ENCODE measurements around the gene GALNT16. TPM values are rescaled to one million over a fixed set of nuclear protein-coding genes. Genes with fewer than 3 reads are reported as not detected.

The GALNT16 gene
- total and polyA plus RNA-seq, 2 donors (not counting 1 experiment from before 2014, with no cell fraction given) = 9.6 to 27.7 TPM

GRCh38 chr14:69261761-69262331 lies 1.9 kb downstream of the GALNT16 start:
- no peaks in the 10 kb centered on the region for H3K36me3 ChIP-seq (ENCODE audit: control insufficient read depth, insufficient read depth, low read length)
- H2AFZ ChIP-seq (ENCODE audit: low read length) = no peak overlapping the region
- DNase-seq (ENCODE audit: low read depth in 2 of 2) = no peak
- H3K4me1 ChIP-seq (ENCODE audit: control insufficient read depth, extremely low read depth, insufficient read depth, low read length) = peaks cover 23% of the 10 kb centered on the region
- no peak overlapping the region for H3K27ac ChIP-seq (ENCODE audit: insufficient read depth, low read length)
- H4K20me1 ChIP-seq (ENCODE audit: control insufficient read depth, extremely low read depth, insufficient read depth, low read length) = no peaks in the 10 kb centered on the region
- peak overlapping the region in 1 of 4 experiments; percentile 72 for H3K4me3 ChIP-seq (replicated peaks in 1 of 4; ENCODE audit: control extremely low read depth in 1 of 4, insufficient read depth in 1 of 4, low read depth in 3 of 4, low read length in 4 of 4)
- no peak overlapping the region for H3K9ac ChIP-seq (ENCODE audit: insufficient read depth, low read length)
- TF ChIP-seq CTCF (conservative IDR thresholded peaks at IDR 0.05 in 1 of 2, IDR thresholded peaks at IDR 0.05 in 1 of 2; ENCODE audit: low read depth in 1 of 2, low read length in 2 of 2) (no peak), EZH2 (IDR thresholded peaks at IDR 0.05; ENCODE audit: low read length, missing control alignments) (no peak)
- H3K79me2 ChIP-seq (ENCODE audit: control insufficient read depth, insufficient read depth, low read length) = no peaks in the 10 kb centered on the region
- peaks cover 4% of the 10 kb centered on the region for H3K27me3 ChIP-seq (ENCODE audit: control insufficient read depth, insufficient read depth, low read length)
- no peaks in the 10 kb centered on the region for H3K9me3 ChIP-seq (ENCODE audit: control insufficient read depth, insufficient read depth, low read depth, low read length)
- no peak overlapping the region for H3K4me2 ChIP-seq (ENCODE audit: extremely low read depth, insufficient read depth, low read length)

GRCh38 chr14:69262516-69262915 lies 2.6 kb downstream of the GALNT16 start:
- Histone ChIP-seq H3K4me3 (replicated peaks in 1 of 4; ENCODE audit: control extremely low read depth in 1 of 4, insufficient read depth in 1 of 4, low read depth in 3 of 4, low read length in 4 of 4) (no peak overlapping the region), H3K79me2 (ENCODE audit: control insufficient read depth, insufficient read depth, low read length) (no peaks in the 10 kb centered on the region), H3K27ac (ENCODE audit: insufficient read depth, low read length) (no peak overlapping the region), H4K20me1 (ENCODE audit: control insufficient read depth, extremely low read depth, insufficient read depth, low read length) (no peaks in the 10 kb centered on the region), H2AFZ (ENCODE audit: low read length) (no peak overlapping the region), H3K27me3 (ENCODE audit: control insufficient read depth, insufficient read depth, low read length) (peaks cover 3% of the 10 kb centered on the region), H3K9ac (ENCODE audit: insufficient read depth, low read length) (no peak overlapping the region), H3K4me2 (ENCODE audit: extremely low read depth, insufficient read depth, low read length) (no peak overlapping the region), H3K9me3 (ENCODE audit: control insufficient read depth, insufficient read depth, low read depth, low read length) (no peaks in the 10 kb centered on the region), H3K36me3 (ENCODE audit: control insufficient read depth, insufficient read depth, low read length) (no peaks in the 10 kb centered on the region), H3K4me1 (ENCODE audit: control insufficient read depth, extremely low read depth, insufficient read depth, low read length) (peaks cover 26% of the 10 kb centered on the region)
- TF ChIP-seq EZH2 (IDR thresholded peaks at IDR 0.05; ENCODE audit: low read length, missing control alignments) (no peak), CTCF (conservative IDR thresholded peaks at IDR 0.05 in 1 of 2, IDR thresholded peaks at IDR 0.05 in 1 of 2; ENCODE audit: low read depth in 1 of 2, low read length in 2 of 2) (no peak)
- DNase-seq (ENCODE audit: low read depth in 2 of 2) = no peak

GRCh38 chr14:69263364-69263763 lies 3.4 kb downstream of the GALNT16 start:
- H3K36me3 ChIP-seq (ENCODE audit: control insufficient read depth, insufficient read depth, low read length) = no peaks in the 10 kb centered on the region
- no peaks in the 10 kb centered on the region for H3K9me3 ChIP-seq (ENCODE audit: control insufficient read depth, insufficient read depth, low read depth, low read length)
- TF ChIP-seq EZH2 (IDR thresholded peaks at IDR 0.05; ENCODE audit: low read length, missing control alignments) (no peak), CTCF (conservative IDR thresholded peaks at IDR 0.05 in 1 of 2, IDR thresholded peaks at IDR 0.05 in 1 of 2; ENCODE audit: low read depth in 1 of 2, low read length in 2 of 2) (no peak)
- no peaks in the 10 kb centered on the region for H4K20me1 ChIP-seq (ENCODE audit: control insufficient read depth, extremely low read depth, insufficient read depth, low read length)
- peak; percentile 92 for DNase-seq (ENCODE audit: low read depth in 2 of 2)
- no peak overlapping the region for H3K4me3 ChIP-seq (replicated peaks in 1 of 4; ENCODE audit: control extremely low read depth in 1 of 4, insufficient read depth in 1 of 4, low read depth in 3 of 4, low read length in 4 of 4)
- H3K27me3 ChIP-seq (ENCODE audit: control insufficient read depth, insufficient read depth, low read length) = peaks cover 3% of the 10 kb centered on the region
- H2AFZ ChIP-seq (ENCODE audit: low read length) = no peak overlapping the region
- H3K4me1 ChIP-seq (ENCODE audit: control insufficient read depth, extremely low read depth, insufficient read depth, low read length) = peaks cover 32% of the 10 kb centered on the region
- H3K27ac ChIP-seq (ENCODE audit: insufficient read depth, low read length) = peak overlapping the region; percentile 57
- no peak overlapping the region for H3K9ac ChIP-seq (ENCODE audit: insufficient read depth, low read length)
- H3K79me2 ChIP-seq (ENCODE audit: control insufficient read depth, insufficient read depth, low read length) = no peaks in the 10 kb centered on the region
- H3K4me2 ChIP-seq (ENCODE audit: extremely low read depth, insufficient read depth, low read length) = peak overlapping the region; percentile 68
